GM21786 (cell line): ENCODE measurements around the gene SOX9.
"Not testable (repeated sequence)": the region's sequence is repeated elsewhere in the genome, so short reads cannot be mapped to it uniquely, and the experiment has no call there.

Source experiments
- ATAC-seq: cut with Tn5 transposase; IDR thresholded peaks from one replicate; pipeline ENCODE4 v1.9.1; 2021; ENCODE audit not compliant: unreplicated experiment

Gene SOX9

DNA sequence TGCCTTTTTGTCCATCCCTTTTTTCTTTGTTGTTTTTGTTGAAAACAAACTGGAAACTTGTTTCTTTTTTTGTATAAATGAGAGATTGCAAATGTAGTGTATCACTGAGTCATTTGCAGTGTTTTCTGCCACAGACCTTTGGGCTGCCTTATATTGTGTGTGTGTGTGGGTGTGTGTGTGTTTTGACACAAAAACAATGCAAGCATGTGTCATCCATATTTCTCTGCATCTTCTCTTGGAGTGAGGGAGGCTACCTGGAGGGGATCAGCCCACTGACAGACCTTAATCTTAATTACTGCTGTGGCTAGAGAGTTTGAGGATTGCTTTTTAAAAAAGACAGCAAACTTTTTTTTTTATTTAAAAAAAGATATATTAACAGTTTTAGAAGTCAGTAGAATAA lies 4.9 kb downstream of the SOX9 start:
- ATAC-seq = no peak

DNA sequence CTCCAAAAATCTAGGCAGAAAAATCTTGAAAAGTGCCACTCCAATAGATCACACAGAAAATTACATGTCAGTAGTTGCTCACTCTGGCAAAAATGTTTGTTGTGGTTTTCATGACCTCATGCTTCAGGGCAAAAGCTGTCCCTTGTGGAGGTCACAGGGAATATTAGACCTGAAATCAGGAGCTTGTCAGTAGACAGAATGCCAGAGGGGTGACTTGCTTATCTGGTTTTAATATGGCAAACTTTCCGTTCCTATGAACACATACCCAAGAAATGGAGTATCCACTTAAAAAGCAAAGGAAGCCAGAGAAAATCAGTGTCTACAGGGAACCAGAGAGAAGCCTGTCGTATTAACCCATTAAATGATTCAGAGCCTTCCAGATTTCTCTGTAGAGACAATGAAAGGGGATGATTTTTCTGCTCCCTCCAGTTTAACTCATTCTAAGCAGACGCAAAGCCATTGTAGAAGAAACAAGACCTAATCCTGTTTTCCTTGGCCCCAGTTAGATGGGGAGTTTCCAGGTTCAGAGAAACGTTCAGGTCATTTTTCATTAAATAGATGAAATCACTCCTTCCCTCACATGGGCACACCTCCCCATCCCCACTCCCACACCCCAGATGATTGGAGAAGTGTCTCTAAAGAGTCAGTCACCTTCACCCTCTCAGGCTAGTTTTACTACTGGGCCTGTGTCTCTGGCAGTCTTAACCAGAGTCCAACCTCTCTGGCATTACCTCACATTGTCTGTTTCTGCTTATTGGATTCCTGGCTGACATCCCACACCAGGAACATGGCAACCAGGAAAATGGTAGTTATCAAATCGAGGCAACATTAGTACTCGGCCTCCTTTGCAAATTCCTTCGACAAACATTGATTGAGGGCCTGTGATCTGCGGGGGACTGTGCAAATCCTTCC lies 6.0 kb downstream of the SOX9 start:
- ATAC-seq = no peak

DNA sequence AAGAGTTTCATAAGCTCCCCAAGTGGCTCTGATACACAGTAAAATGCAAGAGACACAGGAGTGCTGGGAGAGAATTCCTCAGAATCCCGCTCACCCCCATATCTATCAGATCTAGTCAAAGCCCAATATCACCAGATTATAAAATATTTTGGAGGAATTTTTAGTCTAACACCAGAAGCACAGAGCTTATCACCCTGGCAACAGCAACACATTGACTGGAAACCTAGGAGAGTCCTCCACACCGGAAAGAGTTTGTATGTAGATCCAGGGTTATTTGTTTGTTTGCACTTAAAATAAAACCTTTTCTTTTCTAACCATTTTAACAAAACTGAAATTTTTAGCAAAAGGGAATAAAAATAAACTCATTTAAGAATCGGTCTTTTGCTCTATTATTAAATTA lies 7.2 kb downstream of the SOX9 start:
- no peak for ATAC-seq

DNA sequence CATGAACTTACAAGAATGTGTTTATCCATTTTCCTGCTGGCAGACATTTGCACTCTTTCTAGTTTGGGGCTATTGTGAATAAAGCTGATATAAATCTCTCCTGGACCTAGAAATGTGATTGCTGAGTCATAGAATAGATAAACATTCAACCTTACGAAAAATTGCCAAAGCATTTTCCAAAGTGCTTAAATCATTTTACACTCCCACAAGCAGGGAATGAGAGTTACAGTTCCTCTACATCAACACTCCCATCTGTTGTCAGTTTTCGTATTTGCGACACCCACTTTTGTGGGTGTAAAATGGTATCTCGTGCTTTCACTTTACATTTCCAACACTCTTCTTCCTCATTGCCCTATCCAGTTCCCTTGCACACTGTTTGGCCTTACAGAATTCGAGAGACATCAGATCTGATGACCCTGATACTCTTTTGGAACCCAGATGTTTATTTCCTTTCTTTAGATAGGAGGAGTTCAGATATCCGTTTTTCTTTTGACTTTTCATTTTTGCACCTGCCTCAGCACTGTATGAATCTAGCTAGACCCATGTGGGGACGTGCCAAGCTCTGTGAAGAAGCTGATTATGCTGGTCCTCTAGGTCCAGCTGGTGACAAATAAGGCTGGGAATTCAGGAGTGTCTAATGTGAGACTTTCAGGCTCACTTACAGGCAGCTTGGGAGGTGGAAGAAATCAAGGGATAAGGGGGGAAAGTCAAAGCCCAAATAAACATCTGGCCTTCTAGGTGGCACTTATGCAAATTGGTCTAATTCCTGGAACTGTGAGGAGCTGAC lies 14.0 kb downstream of the SOX9 start:
- no peak for ATAC-seq

DNA sequence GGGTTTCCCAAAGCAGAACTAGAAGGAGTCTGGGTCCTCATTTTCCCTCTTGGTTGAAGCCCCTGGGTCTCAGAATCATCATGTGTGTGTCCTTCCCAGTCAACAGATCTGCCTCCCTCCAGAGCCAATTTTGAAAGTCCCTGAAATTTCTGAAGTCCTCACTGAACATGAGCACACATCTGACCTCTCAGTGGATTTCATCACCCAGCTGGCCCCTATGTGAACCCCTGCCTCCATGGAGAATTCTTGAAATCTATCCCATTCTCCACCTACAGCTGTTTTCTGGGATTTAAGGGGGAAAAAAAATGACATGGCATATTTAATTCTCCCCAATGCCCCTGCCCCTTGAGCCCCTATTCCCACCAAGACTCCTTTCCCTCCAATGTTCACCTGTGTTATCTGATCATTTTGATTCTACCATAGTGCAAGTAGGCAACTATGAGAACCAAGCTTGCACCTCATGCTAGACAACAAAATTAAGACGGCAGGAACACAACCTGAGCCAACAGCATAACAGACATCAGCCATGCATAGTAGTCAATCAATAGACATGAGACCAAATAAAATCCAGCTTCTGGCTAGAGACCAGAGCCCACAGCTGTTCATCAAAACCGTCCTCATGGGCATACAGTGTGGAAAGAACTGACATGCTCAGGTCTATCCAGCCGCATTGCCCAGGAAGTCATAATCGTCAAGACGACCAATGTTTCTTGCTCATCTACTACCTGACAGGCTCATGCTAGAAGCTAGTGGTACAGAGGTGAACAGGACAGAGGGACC lies 14.9 kb downstream of the SOX9 start:
- ATAC-seq = no peak

DNA sequence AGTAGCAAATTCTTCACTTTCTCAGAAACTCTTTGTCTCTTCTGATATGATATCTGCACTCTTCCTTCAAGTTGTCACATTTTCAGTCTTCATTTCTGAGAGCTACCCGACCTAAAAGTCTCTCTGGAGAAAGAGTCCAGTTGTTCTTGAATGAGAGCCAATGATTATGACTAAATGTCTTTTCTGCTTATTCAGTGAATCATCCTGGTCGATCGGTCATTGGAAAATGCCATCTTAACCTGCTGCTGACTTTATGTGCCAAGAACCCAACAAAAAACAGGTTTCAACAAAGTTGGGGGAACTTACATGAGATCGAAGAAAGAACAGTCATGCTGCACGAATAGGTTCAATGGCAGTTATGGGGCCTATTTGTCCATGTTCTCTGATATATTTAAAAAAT lies 15.9 kb downstream of the SOX9 start:
- no peak for ATAC-seq

DNA sequence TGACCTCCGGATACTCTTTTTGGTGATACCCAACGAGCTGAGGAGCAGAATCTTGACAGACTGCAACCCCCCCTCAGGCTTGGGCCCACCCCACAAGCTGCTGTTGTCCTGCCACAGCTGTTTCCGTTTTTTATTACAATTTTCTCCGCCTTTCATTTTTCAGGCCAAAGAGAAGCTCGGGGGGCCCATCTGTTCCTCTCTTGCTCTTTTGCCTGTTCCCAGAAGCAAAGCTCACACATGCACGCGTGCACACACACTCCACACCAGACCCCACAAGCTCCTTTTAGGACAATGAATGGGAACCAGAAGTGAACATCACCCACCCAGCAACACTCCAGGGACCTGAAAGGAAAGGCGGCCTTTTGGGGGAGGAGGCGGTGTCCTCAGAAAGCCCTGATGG lies 16.3 kb downstream of the SOX9 start:
- ATAC-seq = no peak

DNA sequence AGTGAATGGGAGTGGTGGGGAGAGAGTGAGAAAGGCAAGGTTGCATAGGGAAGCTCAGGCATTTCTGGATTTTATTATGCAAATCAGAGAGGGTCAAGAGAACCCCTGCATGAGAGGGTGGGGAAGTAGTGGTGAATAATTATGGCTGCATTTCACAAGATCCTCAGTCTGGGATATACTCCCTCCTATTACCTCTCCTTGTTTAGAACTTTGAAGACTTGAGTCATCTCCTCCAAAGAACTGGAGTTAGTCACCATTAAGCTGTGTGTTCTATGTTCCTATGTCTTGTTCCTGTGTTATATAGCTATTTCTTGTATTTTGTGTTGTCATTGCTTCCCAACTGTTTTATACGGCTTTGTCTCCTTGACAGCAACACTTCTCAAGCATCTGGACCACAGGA lies 18.4 kb downstream of the SOX9 start:
- no peak for ATAC-seq

DNA sequence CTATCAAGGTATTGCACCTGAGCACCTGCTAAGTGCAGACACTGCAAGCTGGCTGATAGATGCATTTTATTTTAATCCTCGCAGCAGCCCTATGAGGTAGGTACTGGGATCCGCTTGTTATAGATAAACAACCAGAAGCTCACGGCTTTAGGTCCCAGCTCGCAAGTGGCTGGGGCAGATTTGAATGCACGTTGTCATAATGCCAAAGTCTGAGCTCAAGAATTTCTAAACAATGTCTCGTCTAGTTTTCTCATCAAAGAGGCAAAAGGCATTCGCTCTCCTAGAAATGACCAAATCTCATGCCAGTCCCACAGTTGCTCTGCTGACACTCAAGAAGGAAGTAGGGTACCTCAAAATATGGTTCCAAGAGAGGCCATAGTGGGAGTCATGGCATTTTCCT lies 20.5 kb downstream of the SOX9 start:
- no peak for ATAC-seq

DNA sequence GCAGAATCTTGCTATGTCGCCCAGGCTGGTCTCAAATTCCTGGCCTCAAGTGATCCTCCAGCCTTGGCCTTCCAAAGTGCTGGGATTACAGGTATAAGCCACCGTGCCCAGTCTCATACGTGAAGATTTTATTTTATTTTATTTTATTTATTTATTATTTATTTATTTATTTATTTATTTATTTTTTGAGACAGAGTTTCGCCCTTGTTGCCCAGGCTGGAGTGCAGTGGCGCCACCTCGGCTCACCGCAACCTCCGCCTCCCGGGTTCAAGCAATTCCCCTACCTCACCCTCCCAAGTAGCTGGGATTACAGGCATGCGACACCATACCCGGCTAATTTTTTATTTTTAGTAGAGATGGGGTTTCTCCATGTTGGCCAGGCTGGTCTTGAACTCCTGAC lies 21.3 kb downstream of the SOX9 start:
- not testable (repeated sequence) for ATAC-seq

DNA sequence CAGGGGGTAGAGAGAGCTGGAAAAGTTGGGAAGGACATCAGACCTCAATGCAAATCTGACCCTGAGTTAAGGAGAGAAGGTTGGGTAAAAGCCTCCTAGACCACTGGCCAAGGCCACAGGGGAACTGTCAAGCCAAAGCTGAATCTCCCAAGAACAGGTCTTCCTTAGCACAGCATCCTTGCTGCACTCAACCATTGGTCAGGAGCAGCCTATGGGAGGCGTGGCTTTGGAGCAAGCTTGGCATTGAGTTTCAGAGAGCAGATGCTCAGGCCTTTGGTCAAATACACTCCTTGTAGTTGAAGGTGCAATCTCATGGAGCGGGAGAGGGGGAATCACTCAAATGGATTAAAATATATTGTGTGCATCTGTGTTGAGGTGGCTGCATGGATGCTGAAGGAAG lies 21.8 kb downstream of the SOX9 start:
- ATAC-seq = no peak

DNA sequence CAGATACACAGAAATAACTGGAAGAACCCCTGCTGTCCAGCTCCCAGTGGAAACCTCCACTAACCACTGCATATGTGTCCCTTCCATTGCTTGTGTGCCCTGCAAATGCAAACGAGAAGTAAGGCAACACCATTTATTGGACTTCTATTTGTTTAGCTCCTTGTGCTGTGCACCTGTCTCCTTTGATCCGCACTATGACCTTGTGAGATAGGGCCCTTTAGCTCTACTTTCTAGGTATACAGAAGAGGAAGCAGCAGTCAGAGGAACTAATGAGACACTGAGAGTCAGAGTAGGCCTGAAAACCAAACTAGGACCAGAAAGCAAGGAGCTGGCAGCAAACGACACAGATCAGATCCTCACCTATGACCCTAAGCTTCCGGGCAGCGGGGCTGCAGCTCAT lies 22.4 kb downstream of the SOX9 start:
- no peak for ATAC-seq

DNA sequence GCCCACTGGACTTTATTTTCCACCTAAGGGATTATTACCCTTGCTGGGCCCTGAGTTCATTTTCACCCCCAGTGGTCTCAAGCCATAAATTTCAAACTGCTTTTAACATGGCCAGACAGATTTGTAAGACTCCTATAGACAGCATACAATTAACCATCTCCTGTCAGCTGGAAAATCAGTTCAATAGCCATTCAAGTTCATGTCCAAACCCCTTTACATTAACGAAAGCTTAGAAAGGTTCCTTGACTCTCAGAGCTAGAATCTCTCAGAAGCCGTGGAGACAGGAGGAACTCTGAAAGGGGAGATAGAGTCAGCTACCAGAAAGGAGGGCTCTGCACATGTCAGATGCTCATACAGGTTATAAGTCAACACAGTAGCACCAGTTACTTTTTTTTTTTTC lies 23.3 kb downstream of the SOX9 start:
- ATAC-seq = no peak

DNA sequence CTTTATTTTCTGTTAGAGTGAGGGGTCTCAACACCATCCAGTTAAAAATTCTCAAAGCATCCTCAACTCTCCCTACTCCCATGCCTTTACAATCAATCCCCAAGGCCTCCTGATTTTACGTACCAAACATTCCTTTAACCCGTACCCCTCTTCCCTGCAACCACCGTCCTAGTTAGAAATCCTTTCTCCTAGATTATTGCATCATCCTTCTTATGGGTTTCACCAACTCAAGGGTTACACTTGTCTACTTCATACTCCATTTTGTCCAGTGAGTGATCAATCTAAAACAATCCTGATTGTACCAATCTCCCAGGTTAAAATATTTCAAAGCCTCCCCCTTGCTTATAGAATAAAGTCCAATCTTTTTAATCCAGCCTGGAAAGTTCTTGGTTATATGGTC lies 24.7 kb downstream of the SOX9 start:
- no peak for ATAC-seq

DNA sequence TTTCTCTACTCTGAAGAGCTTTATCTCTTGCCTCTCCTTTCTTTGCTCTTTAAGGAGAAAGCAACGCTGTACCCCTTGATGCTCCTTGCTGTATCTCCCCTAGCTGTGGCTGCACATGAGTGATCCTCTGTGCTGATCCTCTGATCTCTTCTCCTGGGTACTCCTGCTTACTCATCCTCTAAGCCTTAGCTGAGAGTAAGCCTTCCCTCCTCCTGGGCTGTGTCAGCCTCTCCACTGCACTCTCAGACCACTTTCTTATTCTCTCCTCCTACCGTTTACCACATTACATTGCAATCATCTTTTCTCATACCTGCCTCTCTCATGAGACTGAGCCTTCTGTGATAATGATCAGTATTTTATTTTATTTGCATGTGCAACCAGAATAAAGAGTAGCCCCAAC lies 25.1 kb downstream of the SOX9 start:
- ATAC-seq = no peak

DNA sequence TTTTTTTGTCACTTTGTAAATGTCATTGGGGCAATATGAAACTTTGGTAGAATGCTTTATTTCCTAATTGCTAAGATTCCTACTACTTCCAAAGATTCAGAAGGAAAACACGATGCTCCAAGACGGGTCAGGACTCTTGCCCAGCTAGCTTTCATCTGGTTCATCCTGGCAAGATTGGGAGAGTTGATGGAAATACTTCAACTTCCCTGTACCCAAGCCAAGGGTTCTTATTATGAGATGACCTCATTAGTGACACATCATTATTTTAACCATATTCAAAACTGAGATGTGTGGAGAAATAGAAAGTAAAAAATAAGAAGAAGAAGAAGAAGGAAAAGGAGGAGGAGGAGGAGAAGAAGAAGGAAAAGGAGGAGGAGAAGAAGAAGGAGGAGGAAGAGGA lies 25.6 kb downstream of the SOX9 start:
- ATAC-seq = no peak

DNA sequence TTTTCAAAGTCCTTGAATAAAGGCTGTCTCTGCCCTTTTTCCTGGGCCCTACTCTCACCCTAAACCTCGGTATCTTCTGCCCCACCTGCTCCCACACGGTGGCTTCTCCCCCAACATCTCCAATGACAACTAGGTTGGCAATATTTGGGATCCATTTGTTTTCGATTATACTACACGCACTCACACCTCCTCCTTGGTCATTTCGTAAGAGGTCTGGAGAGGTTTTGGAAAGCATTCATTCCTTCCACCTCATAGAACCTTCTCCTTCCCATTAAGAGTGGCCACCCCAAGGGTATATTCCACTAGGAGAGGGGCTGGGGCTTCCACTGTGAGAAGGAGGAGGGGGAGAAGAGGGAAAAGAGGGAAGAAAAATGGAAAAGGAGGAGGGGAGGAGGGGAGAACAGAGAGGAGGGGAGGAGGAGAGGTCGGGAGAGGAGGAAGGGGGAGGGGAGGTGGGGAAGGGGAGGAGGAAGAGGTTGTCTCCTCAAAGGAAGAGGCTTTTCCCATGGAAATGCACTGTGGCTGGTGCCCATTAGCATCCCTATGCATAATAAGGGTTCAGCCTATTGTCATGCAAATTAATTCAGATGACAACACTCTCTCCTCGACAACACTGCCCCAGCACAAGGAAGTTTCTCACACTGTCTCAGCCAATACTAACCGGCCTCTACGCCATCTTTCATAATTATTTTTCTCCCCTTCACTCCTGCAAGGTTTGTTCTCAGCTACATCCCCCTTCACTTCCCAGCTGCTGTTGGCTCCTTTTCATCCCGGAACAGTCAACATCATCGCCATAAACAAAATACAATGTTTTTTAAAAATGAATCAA lies 30.0 kb downstream of the SOX9 start:
- no peak for ATAC-seq

DNA sequence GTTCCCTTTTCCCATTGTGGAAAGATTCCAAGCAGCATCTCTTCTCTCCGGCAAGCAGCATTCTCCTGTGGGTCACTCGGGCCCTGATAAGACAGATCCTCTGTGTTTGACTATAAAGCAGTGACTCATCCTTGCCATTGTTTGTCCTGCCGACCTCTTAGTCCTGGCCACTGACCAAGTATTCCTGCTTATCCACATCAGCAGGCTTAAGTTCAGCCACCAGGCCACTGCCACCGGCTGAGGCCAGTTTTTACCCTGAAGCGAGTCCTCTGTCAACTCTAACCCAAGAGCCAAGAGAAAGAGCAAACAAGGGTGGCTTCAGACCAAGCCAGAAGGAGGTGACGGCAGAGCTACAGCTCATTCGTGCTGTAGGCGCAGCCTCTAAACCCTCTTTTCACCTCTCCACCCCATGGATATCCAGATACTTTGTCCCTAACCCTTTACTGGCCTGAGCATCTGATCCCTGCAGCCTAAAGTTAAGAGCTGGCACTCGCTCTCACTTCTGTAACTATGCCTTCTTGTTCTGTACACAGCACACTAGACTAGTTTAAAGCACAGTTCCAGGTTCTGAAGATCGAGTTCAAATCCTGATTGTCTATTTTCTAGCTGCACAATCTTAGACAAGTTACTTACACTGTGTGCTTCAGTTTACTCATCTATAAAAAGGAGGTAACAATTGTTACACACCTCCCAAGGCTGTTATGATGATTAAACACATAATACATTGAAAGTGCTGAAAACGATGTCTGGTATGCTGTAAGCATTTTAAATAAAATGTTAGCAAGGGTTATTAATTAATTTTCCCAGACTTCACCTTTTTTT lies 31.0 kb downstream of the SOX9 start:
- ATAC-seq = no peak

DNA sequence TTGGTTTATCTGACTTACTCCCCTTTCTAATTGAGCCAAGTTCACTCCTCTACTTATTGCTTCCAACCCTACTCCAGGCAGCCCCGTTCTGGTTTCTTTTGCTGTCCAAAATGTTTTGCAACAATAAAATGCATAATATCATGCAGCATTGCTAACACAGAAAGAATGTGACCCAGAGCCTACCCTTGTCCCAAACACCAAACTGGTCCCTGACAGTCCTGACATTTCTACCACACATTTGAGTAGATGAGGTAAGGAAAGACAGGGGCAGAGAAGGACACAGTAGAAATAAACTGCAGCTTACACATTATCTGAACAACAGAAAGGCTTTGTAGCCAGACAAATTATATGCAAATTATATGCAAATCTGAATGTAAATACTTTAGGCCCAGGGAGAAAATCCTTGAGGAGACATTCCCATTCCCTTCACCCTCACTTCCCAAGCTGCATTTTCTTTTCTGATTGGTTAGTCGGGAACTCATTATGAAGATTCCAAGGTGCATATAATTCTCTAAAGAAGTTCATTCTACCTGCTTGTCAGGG lies 31.6 kb downstream of the SOX9 start:
- ATAC-seq = no peak
